NT2/D1 (cell line): ENCODE data around the gene EIF4E.

Experiments used
- DNase-seq: peaks from one replicate; pipeline ENCODE4 v3.0.0-alpha.2; 2011; ENCODE audit warnings: low read depth, low spot score
- H3K27me3 ChIP-seq: 2 replicates; pipeline ENCODE4 v1.6.0; 2011; ENCODE audit warnings: mild to moderate bottlenecking; ENCODE audit not compliant: insufficient read length, insufficient read depth
- H3K36me3 ChIP-seq: 2 replicates; pipeline ENCODE4 v1.6.1; 2011; ENCODE audit warnings: mild to moderate bottlenecking, low read length, mixed read lengths; ENCODE audit not compliant: insufficient read depth, insufficient read length
- H3K4me1 ChIP-seq: 2 replicates; pipeline ENCODE4 v1.5.1; 2011; ENCODE audit not compliant: insufficient read depth, insufficient read length
- H3K4me3 ChIP-seq: 2 replicates; pipeline ENCODE4 v1.5.1; 2011; ENCODE audit warnings: low read depth; ENCODE audit not compliant: insufficient read length
- H3K9ac ChIP-seq: 2 replicates; pipeline ENCODE4 v1.6.0; 2011; ENCODE audit warnings: low read depth; ENCODE audit not compliant: insufficient read length
- H3K9me3 ChIP-seq: 2 replicates; pipeline ENCODE4 v1.5.1; 2011; ENCODE audit warnings: mild to moderate bottlenecking, low read length; ENCODE audit not compliant: insufficient read depth
- SUZ12 ChIP-seq: IDR thresholded peaks from 2 replicates; pipeline ENCODE4 v1.6.1; 2011; ENCODE audit not compliant: insufficient read length, insufficient read depth; ENCODE audit errors: extremely low read depth
- YY1 ChIP-seq: IDR thresholded peaks from 2 replicates; pipeline ENCODE4 v1.6.1; 2011; ENCODE audit not compliant: insufficient read length, insufficient read depth
- ZNF274 ChIP-seq: IDR thresholded peaks from 2 replicates; pipeline ENCODE4 v1.6.1; 2011; ENCODE audit warnings: mild to moderate bottlenecking, low read depth, low read length

EIF4E gene

DNA sequence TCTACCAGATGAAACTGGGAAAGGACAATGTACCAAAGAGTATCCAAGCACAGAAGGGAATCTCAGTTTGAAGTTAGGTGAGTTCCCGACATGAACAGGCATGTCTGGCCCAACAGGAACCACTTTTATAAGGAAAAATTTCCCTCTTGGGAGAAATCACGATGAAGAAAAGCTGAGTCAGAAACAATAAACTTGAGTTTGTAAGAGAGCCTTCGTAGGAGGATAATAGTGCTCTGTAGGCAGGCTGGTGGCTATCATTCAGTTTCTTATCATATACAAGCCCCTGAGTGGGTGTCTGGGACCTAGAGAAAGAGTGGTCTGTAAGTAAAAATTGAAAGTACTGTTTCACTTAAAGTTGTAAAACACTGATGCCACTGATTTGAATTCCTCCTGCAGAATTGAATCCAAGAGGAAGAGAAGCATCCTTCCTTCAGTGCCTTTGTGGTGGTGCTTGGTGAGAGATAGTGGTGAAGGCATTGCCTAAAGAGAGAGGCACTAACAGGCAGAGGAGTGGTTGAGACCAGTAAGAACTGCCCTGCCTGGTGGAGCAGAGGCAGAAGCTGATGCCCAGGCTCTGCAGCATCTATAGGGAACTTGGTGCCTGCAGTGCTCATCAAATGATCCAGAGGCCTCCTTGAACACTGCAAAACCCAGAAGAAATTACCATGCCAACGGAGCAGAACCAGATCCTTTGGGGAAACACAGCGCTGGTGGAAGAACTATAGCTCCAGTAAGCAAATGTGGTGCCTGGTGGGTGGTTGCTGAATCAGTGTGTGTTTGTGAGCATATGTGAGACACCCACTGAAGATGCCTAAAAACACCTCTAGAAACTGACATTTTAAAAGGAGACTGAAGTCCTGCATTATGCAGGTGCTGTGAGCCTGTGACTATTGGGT is 34.9 kb upstream of the EIF4E start:
- Histone ChIP-seq H3K27me3 (no peaks in the 10 kb centered on the region), H3K36me3 (no peaks in the 10 kb centered on the region), H3K9me3 (no peaks in the 10 kb centered on the region), H3K4me3 (no peak overlapping the region), H3K9ac (no peak overlapping the region), H3K4me1 (no peaks in the 10 kb centered on the region)
- no peak for DNase-seq
- no peak for TF ChIP-seq ZNF274
- no peak for TF ChIP-seq YY1
- no peak for TF ChIP-seq SUZ12

GRCh38 chr4:98961770-98962169 is 32.8 kb upstream of the EIF4E start:
- Histone ChIP-seq H3K36me3 (no peaks in the 10 kb centered on the region), H3K9ac (no peak overlapping the region), H3K9me3 (no peaks in the 10 kb centered on the region), H3K27me3 (no peaks in the 10 kb centered on the region), H3K4me1 (no peaks in the 10 kb centered on the region), H3K4me3 (no peak overlapping the region)
- no peak for TF ChIP-seq ZNF274
- DNase-seq: no peak

GRCh38 chr4:98959411-98959810 is 30.5 kb upstream of the EIF4E start:
- Histone ChIP-seq H3K27me3 (no peaks in the 10 kb centered on the region), H3K4me1 (no peaks in the 10 kb centered on the region), H3K4me3 (no peak overlapping the region), H3K9me3 (no peaks in the 10 kb centered on the region), H3K9ac (no peak overlapping the region), H3K36me3 (no peaks in the 10 kb centered on the region)
- TF ChIP-seq YY1 (no peak), ZNF274 (no peak), SUZ12 (no peak)
- no peak for DNase-seq

GRCh38 chr4:98958065-98958464 is 29.1 kb upstream of the EIF4E start:
- DNase-seq: no peak
- Histone ChIP-seq H3K9ac (no peak overlapping the region), H3K4me1 (no peaks in the 10 kb centered on the region), H3K27me3 (no peaks in the 10 kb centered on the region), H3K36me3 (no peaks in the 10 kb centered on the region), H3K9me3 (no peaks in the 10 kb centered on the region), H3K4me3 (no peak overlapping the region)
- TF ChIP-seq SUZ12 (no peak), YY1 (no peak), ZNF274 (no peak)

GRCh38 chr4:98955229-98955628 is 26.3 kb upstream of the EIF4E start:
- TF ChIP-seq ZNF274 (no peak), YY1 (no peak), SUZ12 (no peak)
- Histone ChIP-seq H3K9me3 (no peaks in the 10 kb centered on the region), H3K4me1 (no peaks in the 10 kb centered on the region), H3K27me3 (no peaks in the 10 kb centered on the region), H3K36me3 (no peaks in the 10 kb centered on the region), H3K9ac (no peak overlapping the region), H3K4me3 (no peak overlapping the region)
- no peak for DNase-seq

DNA sequence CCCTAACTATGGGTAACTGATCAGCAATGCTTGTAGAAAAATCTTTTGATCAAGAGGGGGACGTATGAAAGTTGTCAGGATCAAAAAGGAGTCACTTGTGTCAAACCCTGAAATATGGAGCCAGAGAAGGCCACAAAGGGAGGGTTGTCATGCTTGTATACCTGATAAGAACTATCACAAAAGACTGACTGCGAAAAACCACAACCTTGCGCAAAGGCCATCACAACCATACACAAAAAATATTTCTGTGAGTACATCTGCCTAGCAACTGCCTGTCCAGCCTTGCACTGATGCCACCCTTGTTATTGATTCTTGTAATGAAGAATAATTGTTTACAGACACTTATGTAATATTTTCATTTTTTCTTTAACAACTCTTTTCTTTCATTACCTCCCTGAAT is 22.8 kb upstream of the EIF4E start:
- H3K4me3 ChIP-seq: no peak overlapping the region
- no peaks in the 10 kb centered on the region for H3K4me1 ChIP-seq
- no peak for TF ChIP-seq ZNF274
- no peak for TF ChIP-seq YY1
- no peak for TF ChIP-seq SUZ12
- H3K9ac ChIP-seq: no peak overlapping the region
- no peaks in the 10 kb centered on the region for H3K9me3 ChIP-seq
- no peaks in the 10 kb centered on the region for H3K27me3 ChIP-seq
- DNase-seq: no peak
- H3K36me3 ChIP-seq: no peaks in the 10 kb centered on the region

DNA sequence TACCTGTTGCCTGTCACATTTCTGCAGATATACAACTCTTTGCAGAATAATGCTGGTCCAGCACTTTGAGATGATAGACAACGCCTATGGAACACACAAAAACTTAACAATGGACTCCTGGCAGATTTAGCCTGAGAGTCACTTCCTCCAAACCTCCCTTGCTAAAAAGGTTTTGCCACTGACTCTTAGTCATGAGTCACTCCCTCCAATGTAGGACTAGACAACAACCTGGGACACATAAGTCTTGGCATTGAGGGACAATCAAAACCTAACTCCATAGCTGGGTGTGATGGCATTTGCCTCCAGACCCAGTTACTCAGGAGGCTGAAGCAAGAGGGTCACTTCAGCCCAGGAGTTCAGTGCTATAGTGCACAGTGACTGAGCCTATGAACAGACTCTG is 22.0 kb upstream of the EIF4E start:
- no peak overlapping the region for H3K4me3 ChIP-seq
- no peaks in the 10 kb centered on the region for H3K36me3 ChIP-seq
- H3K27me3 ChIP-seq: no peaks in the 10 kb centered on the region
- no peak for TF ChIP-seq ZNF274
- no peak for TF ChIP-seq SUZ12
- no peak for TF ChIP-seq YY1
- DNase-seq: no peak
- no peaks in the 10 kb centered on the region for H3K9me3 ChIP-seq
- H3K9ac ChIP-seq: no peak overlapping the region
- no peaks in the 10 kb centered on the region for H3K4me1 ChIP-seq
